Adrenal gland (tissue), 5 donors: ENCODE measurements around the gene PEAK1.

Experiments used
- POLR2A ChIP-seq, 2 donors: fragments of 450-650 bp; IDR thresholded peaks; one replicate each; pipeline ENCODE4 v1.6.1; 2017; ENCODE audit warnings: antibody characterized with exemption in 2 of 2, mild to moderate bottlenecking in 2 of 2, moderate library complexity in 1 of 2
- TF ChIP-seq, protein P1 (sequence below), 6 experiments: fragments of 450-650 bp in 4 of 6; fragments of 200-600 bp in 2 of 6; sonication (generic) in 1 of 6; IDR thresholded peaks; 1 replicate in 5 of 6; 2 replicates in 1 of 6; pipeline versions ENCODE4 v1.5.1 to v1.8.0; 2016 to 2021; ENCODE audit warnings: antibody characterized with exemption in 6 of 6, mild to moderate bottlenecking in 2 of 6, moderate library complexity in 1 of 6
- donor health status: DM: no; HTN: no; CAD: no.

DNA sequence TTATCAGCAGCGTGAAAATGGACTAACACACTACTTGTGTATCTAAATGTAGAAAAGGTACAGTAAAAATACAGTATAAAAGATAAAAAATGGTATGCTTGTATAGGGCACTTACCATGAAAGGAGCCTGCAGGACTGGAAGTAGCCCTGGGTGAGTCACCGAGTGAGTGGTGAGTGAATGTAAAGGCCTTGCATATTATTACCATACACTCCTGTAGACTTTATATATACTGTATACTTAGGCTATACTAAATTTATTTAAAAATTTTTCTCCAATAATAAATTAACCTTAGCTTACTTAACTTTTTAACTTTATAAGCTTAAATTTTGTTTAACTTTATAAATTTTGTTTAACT, 281.8 kb downstream of the PEAK1 start:
- TF ChIP-seq, protein P1, sequence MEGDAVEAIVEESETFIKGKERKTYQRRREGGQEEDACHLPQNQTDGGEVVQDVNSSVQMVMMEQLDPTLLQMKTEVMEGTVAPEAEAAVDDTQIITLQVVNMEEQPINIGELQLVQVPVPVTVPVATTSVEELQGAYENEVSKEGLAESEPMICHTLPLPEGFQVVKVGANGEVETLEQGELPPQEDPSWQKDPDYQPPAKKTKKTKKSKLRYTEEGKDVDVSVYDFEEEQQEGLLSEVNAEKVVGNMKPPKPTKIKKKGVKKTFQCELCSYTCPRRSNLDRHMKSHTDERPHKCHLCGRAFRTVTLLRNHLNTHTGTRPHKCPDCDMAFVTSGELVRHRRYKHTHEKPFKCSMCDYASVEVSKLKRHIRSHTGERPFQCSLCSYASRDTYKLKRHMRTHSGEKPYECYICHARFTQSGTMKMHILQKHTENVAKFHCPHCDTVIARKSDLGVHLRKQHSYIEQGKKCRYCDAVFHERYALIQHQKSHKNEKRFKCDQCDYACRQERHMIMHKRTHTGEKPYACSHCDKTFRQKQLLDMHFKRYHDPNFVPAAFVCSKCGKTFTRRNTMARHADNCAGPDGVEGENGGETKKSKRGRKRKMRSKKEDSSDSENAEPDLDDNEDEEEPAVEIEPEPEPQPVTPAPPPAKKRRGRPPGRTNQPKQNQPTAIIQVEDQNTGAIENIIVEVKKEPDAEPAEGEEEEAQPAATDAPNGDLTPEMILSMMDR (IDR thresholded peaks at IDR 0.05) = no peak
- no peak for TF ChIP-seq POLR2A (IDR thresholded peaks at IDR 0.05)
